ENCODE results near the gene TOR1B.
"Not testable (repeated sequence)": the region's sequence is repeated elsewhere in the genome, so short reads cannot be mapped to it uniquely, and the experiment has no call there.

The TOR1B gene

GRCh38 chr9:129778469-129778868 is 24.5 kb upstream of the TOR1B start:
- Mint-ChIP-seq H3K4me3 (no peak overlapping the region), H3K27ac (no peak overlapping the region), H3K4me1 (peaks cover 37% of the 10 kb centered on the region), H3K36me3 (ENCODE audit: low read depth) (no peaks in the 10 kb centered on the region), H3K27me3 (ENCODE audit: low read depth, poor library complexity) (peaks cover 18% of the 10 kb centered on the region), H3K9me3 (no peaks in the 10 kb centered on the region)
- TF ChIP-seq CTCF (IDR thresholded peaks at IDR 0.05): no peak
- no peak for DNase-seq

- H3K27ac Mint-ChIP-seq: no peak overlapping the region
- no peaks in the 10 kb centered on the region for H3K36me3 Mint-ChIP-seq (ENCODE audit: low read depth)
- no peaks in the 10 kb centered on the region for H3K9me3 Mint-ChIP-seq
- H3K4me3 Mint-ChIP-seq: no peak overlapping the region
- TF ChIP-seq CTCF (IDR thresholded peaks at IDR 0.05): no peak
- peaks cover 36% of the 10 kb centered on the region for H3K4me1 Mint-ChIP-seq
- peaks cover 17% of the 10 kb centered on the region for H3K27me3 Mint-ChIP-seq (ENCODE audit: low read depth, poor library complexity)
- DNase-seq: no peak
Measured at GRCh38 chr9:129779560-129780190, 23.3 kb upstream of the TOR1B start.

- Mint-ChIP-seq H3K9me3 (no peaks in the 10 kb centered on the region), H3K4me1 (peaks cover 32% of the 10 kb centered on the region), H3K27me3 (ENCODE audit: low read depth, poor library complexity) (peaks cover 32% of the 10 kb centered on the region), H3K4me3 (no peak overlapping the region), H3K36me3 (ENCODE audit: low read depth) (no peaks in the 10 kb centered on the region), H3K27ac (no peak overlapping the region)
- TF ChIP-seq CTCF (IDR thresholded peaks at IDR 0.05): no peak
- no peak for DNase-seq
Measured at GRCh38 chr9:129781131-129781530, 21.9 kb upstream of the TOR1B start.

DNA sequence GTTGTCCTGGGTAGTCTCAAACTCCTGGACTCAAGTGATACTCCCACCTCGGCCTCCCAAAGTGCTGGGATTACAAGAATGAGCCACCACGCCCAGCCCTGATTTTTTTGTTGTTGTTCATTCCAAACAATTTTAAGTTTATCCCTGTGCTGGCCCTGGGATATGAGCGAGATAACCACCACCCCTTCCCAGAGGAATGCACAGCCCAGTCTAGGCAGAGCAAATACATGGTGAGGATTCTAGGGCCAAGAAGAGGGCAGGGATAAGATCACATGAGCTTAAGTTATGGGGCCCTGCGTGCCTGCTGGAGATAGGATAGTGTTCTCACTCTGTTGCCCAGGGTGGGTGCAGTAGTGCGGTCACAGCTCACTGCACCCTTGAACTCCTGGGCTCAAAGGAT is 21.0 kb upstream of the TOR1B start:
- H3K4me3 Mint-ChIP-seq: no peak overlapping the region
- DNase-seq: no peak
- H3K27me3 Mint-ChIP-seq (ENCODE audit: low read depth, poor library complexity): peaks cover 40% of the 10 kb centered on the region
- TF ChIP-seq CTCF (IDR thresholded peaks at IDR 0.05): no peak
- no peaks in the 10 kb centered on the region for H3K36me3 Mint-ChIP-seq (ENCODE audit: low read depth)
- peaks cover 23% of the 10 kb centered on the region for H3K4me1 Mint-ChIP-seq
- no peaks in the 10 kb centered on the region for H3K9me3 Mint-ChIP-seq
- H3K27ac Mint-ChIP-seq: no peak overlapping the region

GRCh38 chr9:129783516-129784361 is 19.2 kb upstream of the TOR1B start:
- no peak overlapping the region for H3K27ac Mint-ChIP-seq
- H3K4me1 Mint-ChIP-seq: peaks cover 13% of the 10 kb centered on the region
- peak; percentile 94 for TF ChIP-seq CTCF (IDR thresholded peaks at IDR 0.05)
- no peak overlapping the region for H3K4me3 Mint-ChIP-seq
- DNase-seq: peak; percentile 78
- no peaks in the 10 kb centered on the region for H3K36me3 Mint-ChIP-seq (ENCODE audit: low read depth)
- peaks cover 57% of the 10 kb centered on the region for H3K27me3 Mint-ChIP-seq (ENCODE audit: low read depth, poor library complexity)
- no peaks in the 10 kb centered on the region for H3K9me3 Mint-ChIP-seq

- H3K36me3 Mint-ChIP-seq (ENCODE audit: low read depth); H3K9me3 Mint-ChIP-seq; H3K4me3 Mint-ChIP-seq; H3K27ac Mint-ChIP-seq; DNase-seq: not testable (repeated sequence)
- H3K27me3 Mint-ChIP-seq (ENCODE audit: low read depth, poor library complexity): peaks cover 55% of the 10 kb centered on the region
- peaks cover 13% of the 10 kb centered on the region for H3K4me1 Mint-ChIP-seq
Measured at GRCh38 chr9:129784970-129785369, 18.0 kb upstream of the TOR1B start.
